K562 (cell line): Measurements from ENCODE around the gene ZDHHC14. TPM values are rescaled to one million over a fixed set of nuclear protein-coding genes. Genes with fewer than 3 reads are reported as not detected.

Experiments used
- ATAC-seq: fragments of 200-7000 bp; cut with Tn5 transposase; 3 replicates; pipeline ENCODE4 v1.9.1; 2020; ENCODE audit warnings: moderate library complexity
- BruUV-seq: library from RNA; stranded (reverse); fragments of 400-500 nt; replicated peaks from 2 replicates; lab custom pipeline; 2021; lab: Mats Ljungman, UMichigan
- CTCF ChIA-PET: fragments of 300-600 bp; formaldehyde crosslinking; extraction: SDS; loops from one replicate; lab custom pipeline; 2021; ENCODE audit warnings: low intra/inter-chr PET ratio; lab: Yijun Ruan, JAX
- POLR2A ChIA-PET: fragments of 300-600, 350-650 bp; sonication (Branson Sonifier 250); formaldehyde crosslinking; extraction: SDS; loops from one replicate; lab custom pipeline; 2021; ENCODE audit warnings: antibody characterized with exemption, inconsistent platforms; lab: Yijun Ruan, JAX
- DNase-seq, 4 experiments: peaks; one replicate each; pipeline versions ENCODE4 v3.0.0 to v3.0.0-alpha.2; 2011 to 2018; ENCODE audit warnings: low spot score in 3 of 4, mixed read lengths in 3 of 4; ENCODE audit errors: extremely low read depth in 1 of 4
- FAIRE-seq: peaks from 2 replicates; lab custom pipeline; 2011; peaks lifted over from hg19 to GRCh38; lab: Jason Lieb, UNC
- H2AFZ ChIP-seq: 2 replicates; pipeline ENCODE4 v1.6.0; 2011; ENCODE audit warnings: low read depth, low read length, control low read depth, inconsistent platforms
- H3K27ac ChIP-seq: fragments of 200-600 bp; 3 replicates; pipeline ENCODE4 v1.8.0; 2011; ENCODE audit warnings: low read depth, mild to moderate bottlenecking, control low read depth, inconsistent platforms, low read length, moderate library complexity, mixed read lengths; ENCODE audit errors: extremely low read depth
- H3K27me3 ChIP-seq, 2 experiments: fragments of 300-600 bp in 1 of 2; 2 replicates in 1 of 2; 3 replicates in 1 of 2; pipeline versions ENCODE4 v1.6.0 to v1.8.0; 2011; ENCODE audit warnings: inconsistent platforms in 2 of 2, low read length in 2 of 2, mild to moderate bottlenecking in 1 of 2, mixed read lengths in 1 of 2, moderate library complexity in 1 of 2; ENCODE audit not compliant: control insufficient read depth in 2 of 2, insufficient read depth in 2 of 2
- H3K36me3 ChIP-seq: fragments of 300-600 bp; 3 replicates; pipeline ENCODE4 v1.8.0; 2011; ENCODE audit warnings: mild to moderate bottlenecking, low read length, inconsistent platforms; ENCODE audit not compliant: control insufficient read depth, insufficient read depth
- H3K4me1 ChIP-seq, 2 experiments: fragments of 200-600 bp in 1 of 2; replicated peaks in 1 of 2; 2 replicates in 1 of 2; 3 replicates in 1 of 2; pipeline versions ENCODE4 v1.5.1 to v1.8.0; 2011; ENCODE audit warnings: inconsistent platforms in 2 of 2, low read length in 2 of 2, mild to moderate bottlenecking in 1 of 2, mixed read lengths in 1 of 2, moderate library complexity in 1 of 2; ENCODE audit not compliant: control insufficient read depth in 2 of 2, insufficient read depth in 2 of 2
- H3K4me2 ChIP-seq: 2 replicates; pipeline ENCODE4 v1.6.1; 2011; ENCODE audit warnings: low read length, control low read depth, inconsistent platforms, mixed read lengths; ENCODE audit not compliant: insufficient read depth
- H3K4me3 ChIP-seq: fragments of 200-600 bp; sonication (generic), shearing (Covaris generic); 2 replicates; pipeline ENCODE4 v1.5.1; 2016; ENCODE audit warnings: control low read depth, inconsistent platforms
- H3K79me2 ChIP-seq: fragments of 200-600 bp; 3 replicates; pipeline ENCODE4 v1.8.0; 2011; ENCODE audit warnings: low read length, inconsistent platforms; ENCODE audit not compliant: control insufficient read depth, insufficient read depth
- H3K9ac ChIP-seq, 2 experiments: 2 replicates each; pipeline versions ENCODE4 v1.6.0 to v1.6.1; 2011; ENCODE audit warnings: low read depth in 2 of 2, low read length in 2 of 2, control low read depth in 1 of 2, inconsistent platforms in 1 of 2, mild to moderate bottlenecking in 1 of 2, mixed read lengths in 1 of 2; ENCODE audit not compliant: insufficient read depth in 1 of 2
- H3K9me1 ChIP-seq: one replicate; pipeline ENCODE4 v1.6.0; 2011; ENCODE audit warnings: inconsistent platforms, mild to moderate bottlenecking, low read length, moderate library complexity; ENCODE audit not compliant: control insufficient read depth, insufficient read depth
- H3K9me3 ChIP-seq: replicated peaks from 2 replicates; pipeline ENCODE4 v1.5.1; 2011; ENCODE audit warnings: low read depth, low read length, inconsistent platforms; ENCODE audit not compliant: control insufficient read depth, insufficient read depth
- H4K20me1 ChIP-seq: replicated peaks from 2 replicates; pipeline ENCODE4 v1.6.1; 2011; ENCODE audit warnings: low read length, inconsistent platforms, mixed read lengths; ENCODE audit not compliant: control insufficient read depth, insufficient read depth
- ASH1L ChIP-seq: fragments of 450-650 bp; IDR thresholded peaks from 2 replicates; pipeline ENCODE4 v1.6.1; 2018; ENCODE audit warnings: borderline replicate concordance, mild to moderate bottlenecking, low read depth; ENCODE audit not compliant: partially characterized antibody
- CAMTA2 ChIP-seq: fragments of 250-450 bp; sonication (Bioruptor Pico); conservative IDR thresholded peaks from 2 replicates; pipeline ENCODE4 v1.5.1; 2022
- MNT ChIP-seq, 2 experiments: fragments of 450-650 bp; conservative IDR thresholded peaks; 2 replicates each; pipeline ENCODE4 v1.6.1; 2017; ENCODE audit warnings: mild to moderate bottlenecking in 2 of 2, moderate library complexity in 2 of 2
- NELFE ChIP-seq: IDR thresholded peaks from 2 replicates; pipeline ENCODE4 v1.6.1; 2011; ENCODE audit warnings: mild to moderate bottlenecking; ENCODE audit not compliant: insufficient read depth, insufficient read length
- NR4A1 ChIP-seq, 2 experiments: fragments of 250-450 bp in 1 of 2; fragments of 450-650 bp in 1 of 2; sonication (Bioruptor Pico) in 1 of 2; IDR thresholded peaks; 2 replicates each; pipeline versions ENCODE4 v1.4.0 to v1.6.1; 2016 to 2020; ENCODE audit warnings: mild to moderate bottlenecking in 2 of 2, missing compliant biosample characterization in 1 of 2, missing genetic modification characterization in 1 of 2, moderate library complexity in 1 of 2
- NRF1 ChIP-seq, 2 experiments: fragments of 450-650 bp; IDR thresholded peaks in 1 of 2; conservative IDR thresholded peaks in 1 of 2; 2 replicates each; pipeline ENCODE4 v1.6.1; 2014; ENCODE audit warnings: mild to moderate bottlenecking in 2 of 2
- PCBP2 ChIP-seq: fragments of 200-400 bp; formaldehyde crosslinking; IDR thresholded peaks from 2 replicates; pipeline ENCODE4 v1.6.1; 2018; ENCODE audit warnings: low read length, low read depth, mild to moderate bottlenecking, moderate library complexity; ENCODE audit not compliant: poor library complexity, severe bottlenecking
- SUPT5H ChIP-seq: fragments of 450-650 bp; IDR thresholded peaks from 2 replicates; pipeline ENCODE4 v1.6.1; 2016
- TAF1 ChIP-seq: IDR thresholded peaks from 2 replicates; pipeline ENCODE4 v1.6.1; 2011; ENCODE audit warnings: mild to moderate bottlenecking, low read length, moderate library complexity; ENCODE audit not compliant: insufficient read depth, control insufficient read depth, severe bottlenecking; ENCODE audit errors: extremely low read depth
- TARDBP ChIP-seq: fragments of 450-650 bp; IDR thresholded peaks from 2 replicates; pipeline ENCODE4 v1.6.1; 2016
- TSC22D4 ChIP-seq: fragments of 450-650 bp; IDR thresholded peaks from 2 replicates; pipeline ENCODE4 v1.6.1; 2016; ENCODE audit warnings: missing genetic modification characterization, missing biosample characterization, control low read depth
- ZNF79 ChIP-seq: fragments of 250-450 bp; sonication (Bioruptor Pico); IDR thresholded peaks from 2 replicates; pipeline ENCODE4 v1.4.0; 2020; ENCODE audit warnings: low read depth, mild to moderate bottlenecking, moderate library complexity
- WGBS: fragments of 100-300 bp; shearing (Covaris generic); methylation state at CpG from one replicate; pipeline ENCODE4 v1.1.6; 2016; ENCODE audit warnings: low coverage, mixed read lengths; ENCODE audit not compliant: insufficient coverage; ENCODE audit errors: missing lambda C conversion rate; 5-methylcytosine and 5-hydroxymethylcytosine counted together
- in situ Hi-C: fragments of 300-500 bp; cut with MboI; formaldehyde crosslinking; loops from 4 replicates; pipeline ENCODE4 v1.15.0; 2018; ENCODE audit warnings: inconsistent platforms, mixed read lengths
- intact Hi-C: fragments of 100-400 bp; cut with micrococcal nuclease; formaldehyde crosslinking; loops from 2 replicates; pipeline ENCODE4 v1.14.2; 2022
- polyA plus RNA-seq, 8 experiments: library from polyadenylated mRNA; depleted of rRNA in 4 of 8; stranded (reverse) in 5 of 8; unstranded in 3 of 8; fragments of >200 nt; fragmentation: Nextera tagmentation in 2 of 8; fragmentation: Illumina TruSeq in 1 of 8; extraction: Ambion mirVana in 2 of 8; extraction: Trizol in 1 of 8; gene quantifications; 2 replicates each; pipeline versions ENCODE4 v1.2.1 to v1.2.3, GENCODE V29; 2011 to 2014; ENCODE audit warnings: inconsistent platforms in 1 of 8, missing spikeins in 1 of 8
- total RNA-seq, 7 experiments: library from RNA; depleted of rRNA in 6 of 7; stranded (reverse); fragments of >200 nt in 6 of 7; fragmentation: Illumina TruSeq in 2 of 7; extraction: Trizol in 2 of 7; gene quantifications; 2 replicates each; pipeline versions ENCODE4 v1.2.1 to v1.2.3, GENCODE V29; 2011 to 2021; ENCODE audit warnings: low replicate concordance in 1 of 7

Gene ZDHHC14
- total and polyA plus RNA-seq, 9 of the 15 experiments (the other 6 are each of a cell fraction or from before 2014, with no cell fraction given) = 0.92 to 23.1 (median 13.8) TPM

GRCh38 chr6:157492741-157493140, 111.8 kb downstream of the ZDHHC14 start (continued):
- TF ChIP-seq TAF1 = no peak
- TF ChIP-seq MNT (conservative IDR thresholded peaks at IDR 0.05) = no peak
- TF ChIP-seq CAMTA2 = no peak
- no peak for TF ChIP-seq PCBP2

- no peaks in the 10 kb centered on the region for H3K9me1 ChIP-seq
- H3K27me3 ChIP-seq = no peaks in the 10 kb centered on the region
- DNase-seq (no peak), ATAC-seq (no peak), FAIRE-seq (no peak)
- ChIA-PET CTCF (no interaction called here), POLR2A (interaction anchor here (1.2 kb wide), 1 partner anchor 22 kb away, joined by 3 read pairs; no protein-coding TSS in a partner anchor)
- H3K27ac ChIP-seq = no peak overlapping the region
- no peaks in the 10 kb centered on the region for H3K36me3 ChIP-seq
- intact Hi-C loops = no loop called here
- H3K4me1 ChIP-seq = peaks cover 15 to 20% of the 10 kb centered on the region in 2 experiments; a peak in 4 of 5 replicates
- H2AFZ ChIP-seq = no peak overlapping the region
- BruUV-seq = no TSS peak
- H3K4me3 ChIP-seq = no peak overlapping the region
- peaks cover 16% of the 10 kb centered on the region; the same call in 2 of the 3 replicates for H3K79me2 ChIP-seq
- 80% methylated on average over 9 of the region's 11 CpGs for WGBS
- no peaks in the 10 kb centered on the region for H3K9me3 ChIP-seq
- H4K20me1 ChIP-seq = no peaks in the 10 kb centered on the region
- no peak overlapping the region for H3K4me2 ChIP-seq
- peak overlapping the region in 1 of 2 experiments; percentile 64; a peak in 1 of 4 replicates for H3K9ac ChIP-seq
- TF ChIP-seq ASH1L = no peak
- TF ChIP-seq TSC22D4 (tag) = no peak
- no peak for TF ChIP-seq TARDBP
- no peak for TF ChIP-seq ZNF79
- no peak for TF ChIP-seq NELFE
- TF ChIP-seq NR4A1 (CRISPR knock-in tag; IDR thresholded peaks at IDR 0.05) = no peak
- no peak for TF ChIP-seq NR4A1 (tag; IDR thresholded peaks at IDR 0.05)
- TF ChIP-seq SUPT5H = no peak
- no peak for TF ChIP-seq NRF1 (conservative IDR thresholded peaks at IDR 0.05 in 1 of 2, IDR thresholded peaks at IDR 0.05 in 1 of 2)
- TF ChIP-seq, all 486 proteins: peak for 0
- in situ Hi-C loops = no loop called here
Measured at GRCh38 chr6:157493173-157493572, 112.2 kb downstream of the ZDHHC14 start.
